ENCODE results near the gene CYP46A1. TPM values are rescaled to one million over a fixed set of nuclear protein-coding genes. Genes with fewer than 3 reads are reported as not detected.

Gene CYP46A1
- polyA plus RNA-seq, 2 of the 4 experiments (the other 2 are of a cell fraction): 0.06 to 0.13 TPM

DNA sequence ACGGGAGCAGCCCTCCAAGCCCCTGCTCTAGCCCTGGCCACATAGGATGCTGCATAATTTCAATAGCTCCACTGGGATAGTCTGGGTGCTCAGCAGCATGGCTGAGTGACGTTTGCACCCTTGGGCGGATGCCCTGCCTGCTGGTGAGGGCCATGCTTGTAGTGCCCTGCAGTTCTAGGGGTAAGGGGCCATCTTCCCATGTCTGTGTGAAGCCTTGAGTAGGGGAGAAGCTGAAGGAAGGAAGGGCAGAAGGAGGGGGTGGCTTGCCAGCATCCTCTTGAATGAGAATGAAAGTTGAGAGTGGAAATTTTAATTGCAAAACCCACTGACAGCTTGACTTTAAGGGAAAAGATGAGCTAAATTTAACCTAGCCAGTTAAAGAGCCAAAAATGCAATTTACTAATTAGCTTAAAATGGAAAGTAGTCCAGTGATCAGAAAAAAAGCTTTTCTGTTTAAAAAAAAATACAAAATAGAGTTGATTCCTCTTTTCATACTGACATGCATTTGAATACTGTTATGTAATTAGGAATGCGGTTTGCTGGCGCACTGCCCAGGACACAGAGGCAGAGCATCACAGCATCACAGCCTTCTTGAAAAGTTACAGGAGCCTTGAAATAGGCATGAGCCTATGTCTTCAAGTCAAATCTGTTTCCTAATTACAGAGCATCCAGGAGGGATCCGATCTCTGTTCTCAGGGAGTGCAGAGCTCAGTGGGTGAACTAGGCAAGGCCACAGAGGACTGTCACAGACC, 90.6 kb downstream of the CYP46A1 start:
- no peak for FAIRE-seq
- Histone ChIP-seq H3K4me3 (no peak overlapping the region), H3K4me2 (no peak overlapping the region), H3K4me1 (no peaks in the 10 kb centered on the region; the same call in 2 of the 3 replicates), H3K9me3 (peaks cover 12% of the 10 kb centered on the region; the same call in 2 of the 3 replicates), H3K27ac (no peak overlapping the region)
- ChIA-PET CTCF (interaction anchor here (0.6 to 3.0 kb wide), 7 partner anchors 11 to 111 kb away, joined by 3 to 14 read pairs (median 3); no protein-coding TSS in a partner anchor), POLR2A (no interaction called here)
- DNase-seq (ENCODE audit: low read depth in 1 of 2, low spot score in 1 of 2): no peak
- TF ChIP-seq TP53 (CRISPR knock-in tag; IDR thresholded peaks at IDR 0.05): no peak
- TF ChIP-seq ZSCAN20 (CRISPR knock-in tag; IDR thresholded peaks at IDR 0.05): no peak
- no peak for TF ChIP-seq HOXB13 (CRISPR knock-in tag; IDR thresholded peaks at IDR 0.05; ENCODE audit: low read depth)
- TF ChIP-seq, protein P1, sequence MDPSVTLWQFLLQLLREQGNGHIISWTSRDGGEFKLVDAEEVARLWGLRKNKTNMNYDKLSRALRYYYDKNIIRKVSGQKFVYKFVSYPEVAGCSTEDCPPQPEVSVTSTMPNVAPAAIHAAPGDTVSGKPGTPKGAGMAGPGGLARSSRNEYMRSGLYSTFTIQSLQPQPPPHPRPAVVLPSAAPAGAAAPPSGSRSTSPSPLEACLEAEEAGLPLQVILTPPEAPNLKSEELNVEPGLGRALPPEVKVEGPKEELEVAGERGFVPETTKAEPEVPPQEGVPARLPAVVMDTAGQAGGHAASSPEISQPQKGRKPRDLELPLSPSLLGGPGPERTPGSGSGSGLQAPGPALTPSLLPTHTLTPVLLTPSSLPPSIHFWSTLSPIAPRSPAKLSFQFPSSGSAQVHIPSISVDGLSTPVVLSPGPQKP (IDR thresholded peaks at IDR 0.05; ENCODE audit: low read depth, low read length): no peak
- TF ChIP-seq MAFK (IDR thresholded peaks at IDR 0.05; ENCODE audit: partially characterized antibody): no peak
- no peak for TF ChIP-seq MYC (IDR thresholded peaks at IDR 0.05; ENCODE audit: borderline replicate concordance, low read length)
- TF ChIP-seq USF2 (IDR thresholded peaks at IDR 0.05): no peak
- no peak for TF ChIP-seq PHF8 (IDR thresholded peaks at IDR 0.05; ENCODE audit: borderline replicate concordance, low read depth)
- no peak for TF ChIP-seq CEBPB (IDR thresholded peaks at IDR 0.05)
- no peak for TF ChIP-seq RAD21 (conservative IDR thresholded peaks at IDR 0.05 in 1 of 2, IDR thresholded peaks at IDR 0.05 in 1 of 2)
- no peak for TF ChIP-seq EP300 (IDR thresholded peaks at IDR 0.05)
- no peak for TF ChIP-seq HEYL (CRISPR knock-in tag; IDR thresholded peaks at IDR 0.05)
- ATAC-seq: no peak
- WGBS (ENCODE audit: missing lambda C conversion rate): 74% methylated on average over 6 of the region's 6 CpGs

- H3K4me3 ChIP-seq: no peak overlapping the region
- H3K4me1 ChIP-seq: no peaks in the 10 kb centered on the region; the same call in 2 of the 3 replicates
- ATAC-seq (no peak), FAIRE-seq (no peak), DNase-seq (ENCODE audit: low read depth in 1 of 2, low spot score in 1 of 2) (no peak)
- 90% methylated on average over 9 of the region's 9 CpGs for WGBS (ENCODE audit: missing lambda C conversion rate)
- no peak overlapping the region for H3K27ac ChIP-seq
- ChIA-PET CTCF (interaction anchor here (1.1 to 3.0 kb wide), 4 partner anchors 29 to 140 kb away, joined by 3 to 14 read pairs (median 3); no protein-coding TSS in a partner anchor), POLR2A (no interaction called here)
- no peak for TF ChIP-seq ZSCAN20 (CRISPR knock-in tag; IDR thresholded peaks at IDR 0.05)
- no peak for TF ChIP-seq CTCF (IDR thresholded peaks at IDR 0.05)
- no peak for TF ChIP-seq MAFK (IDR thresholded peaks at IDR 0.05; ENCODE audit: partially characterized antibody)
- no peak overlapping the region for H3K4me2 ChIP-seq
- H3K9me3 ChIP-seq: peaks cover 18% of the 10 kb centered on the region
These were observed 91.3 kb downstream of the CYP46A1 start for GRCh38 chr14:99775351-99775750.

Other genes starting within 250 kb of the CYP46A1 start
- gene SETD3, start 203.4 kb upstream of the CYP46A1 start, polyA plus RNA-seq (2011; rRNA removed): 53.9 and 59.7 TPM in 2 replicates
- 41.2 to 44.7 TPM (median 43.1 TPM) in 3 replicates for gene SETD3, start 203.4 kb upstream of the CYP46A1 start, polyA plus RNA-seq (2017; fragmentation: RNase III; extraction: RNeasy Plus Mini Kit Qiagen cat#74134 plus additional on column Dnase treatment)
- 22.7 and 38.9 TPM in 2 replicates for gene CCNK, start 202.9 kb upstream of the CYP46A1 start, polyA plus RNA-seq (2011; rRNA removed)
- 46.6 to 50.8 TPM (median 50.6 TPM) in 3 replicates for gene CCNK, start 202.9 kb upstream of the CYP46A1 start, polyA plus RNA-seq (2017; fragmentation: RNase III; extraction: RNeasy Plus Mini Kit Qiagen cat#74134 plus additional on column Dnase treatment)
- 10.5 and 11.4 TPM in 2 replicates for gene CCDC85C, start 80.1 kb upstream of the CYP46A1 start, polyA plus RNA-seq (2011; rRNA removed)
- gene CCDC85C, start 80.1 kb upstream of the CYP46A1 start, polyA plus RNA-seq (2017; fragmentation: RNase III; extraction: RNeasy Plus Mini Kit Qiagen cat#74134 plus additional on column Dnase treatment): 29.0 to 38.0 TPM (median 31.4 TPM) in 3 replicates
- 0.19 and 0.21 TPM in 2 replicates for gene HHIPL1, start 39.2 kb upstream of the CYP46A1 start, polyA plus RNA-seq (2011; rRNA removed)
- 0.20 to 0.29 TPM (median 0.23 TPM) in 3 replicates for gene HHIPL1, start 39.2 kb upstream of the CYP46A1 start, polyA plus RNA-seq (2017; fragmentation: RNase III; extraction: RNeasy Plus Mini Kit Qiagen cat#74134 plus additional on column Dnase treatment)
- 30.8 and 37.7 TPM in 2 replicates for gene EML1, start 109.1 kb downstream of the CYP46A1 start, polyA plus RNA-seq (2011; rRNA removed)
- gene EML1, start 109.1 kb downstream of the CYP46A1 start, polyA plus RNA-seq (2017; fragmentation: RNase III; extraction: RNeasy Plus Mini Kit Qiagen cat#74134 plus additional on column Dnase treatment): 29.2 to 30.6 TPM (median 29.7 TPM) in 3 replicates